Measurements from ENCODE around the gene MAST4. TPM values are rescaled to one million over a fixed set of nuclear protein-coding genes. Genes with fewer than 3 reads are reported as not detected.

The MAST4 gene
- polyA plus RNA-seq, 1 donor (not counting 4 experiments of a cell fraction or from before 2014, with no cell fraction given) = 19.8 TPM

GRCh38 chr5:66727630-66728029, 131.4 kb downstream of the MAST4 start:
- H3K9me1 ChIP-seq (ENCODE audit: control insufficient read depth, extremely low read depth, insufficient read depth, low read length) = no peaks in the 10 kb centered on the region
- H4K20me1 ChIP-seq (ENCODE audit: control insufficient read depth, extremely low read depth, insufficient read depth, low read length) = no peaks in the 10 kb centered on the region
- H3K4me3 ChIP-seq (ENCODE audit: control insufficient read depth in 2 of 3, extremely low read depth in 1 of 3, insufficient read depth in 2 of 3, low read depth in 1 of 3, low read length in 3 of 3) = no peak overlapping the region
- TF ChIP-seq EZH2 (IDR thresholded peaks at IDR 0.05; ENCODE audit: low read length) (no peak), CTCF (optimal IDR thresholded peaks at IDR 0.05 in 1 of 3, IDR thresholded peaks at IDR 0.05 in 1 of 3, conservative IDR thresholded peaks at IDR 0.05 in 1 of 3; ENCODE audit: extremely low read depth in 1 of 3, insufficient read depth in 2 of 3, low read length in 3 of 3) (no peak)
- H3K9me3 ChIP-seq (ENCODE audit: control insufficient read depth, low read depth, low read length) = no peaks in the 10 kb centered on the region
- no peaks in the 10 kb centered on the region for H3K4me1 ChIP-seq (ENCODE audit: control insufficient read depth, extremely low read depth, insufficient read depth, low read length)
- H3K4me2 ChIP-seq (ENCODE audit: control insufficient read depth, extremely low read depth, insufficient read depth, low read depth, low read length) = no peak overlapping the region
- H2AFZ ChIP-seq (ENCODE audit: control insufficient read depth, low read length) = no peak overlapping the region
- H3K27me3 ChIP-seq (ENCODE audit: control insufficient read depth, extremely low read depth, insufficient read depth, low read length) = no peaks in the 10 kb centered on the region
- no peaks in the 10 kb centered on the region for H3K79me2 ChIP-seq (ENCODE audit: control insufficient read depth, insufficient read depth, low read length)
- H3K9ac ChIP-seq (ENCODE audit: control insufficient read depth, extremely low read depth, insufficient read depth, low read length) = no peak overlapping the region
- H3K36me3 ChIP-seq (ENCODE audit: control insufficient read depth in 2 of 2, extremely low read depth in 1 of 2, insufficient read depth in 2 of 2, low read length in 2 of 2) = no peaks in the 10 kb centered on the region
- dilution Hi-C loops (cut with MboI; ENCODE audit: extremely low pct_ligation_motif_present, low sequenced_read_pairs) = no loop called here
- no peak overlapping the region for H3K27ac ChIP-seq (ENCODE audit: control insufficient read depth, insufficient read depth, low read length)
- FAIRE-seq (no peak), DNase-seq (ENCODE audit: low read depth, low spot score) (no peak)

- dilution Hi-C loops (cut with MboI; ENCODE audit: extremely low pct_ligation_motif_present, low sequenced_read_pairs) = no loop called here
- Histone ChIP-seq H3K27ac (ENCODE audit: control insufficient read depth, insufficient read depth, low read length) (no peak overlapping the region), H2AFZ (ENCODE audit: control insufficient read depth, low read length) (no peak overlapping the region), H3K9me1 (ENCODE audit: control insufficient read depth, extremely low read depth, insufficient read depth, low read length) (no peaks in the 10 kb centered on the region), H3K27me3 (ENCODE audit: control insufficient read depth, extremely low read depth, insufficient read depth, low read length) (no peaks in the 10 kb centered on the region), H3K36me3 (ENCODE audit: control insufficient read depth in 2 of 2, extremely low read depth in 1 of 2, insufficient read depth in 2 of 2, low read length in 2 of 2) (no peaks in the 10 kb centered on the region), H3K9ac (ENCODE audit: control insufficient read depth, extremely low read depth, insufficient read depth, low read length) (no peak overlapping the region), H3K79me2 (ENCODE audit: control insufficient read depth, insufficient read depth, low read length) (no peaks in the 10 kb centered on the region), H3K4me2 (ENCODE audit: control insufficient read depth, extremely low read depth, insufficient read depth, low read depth, low read length) (no peak overlapping the region), H4K20me1 (ENCODE audit: control insufficient read depth, extremely low read depth, insufficient read depth, low read length) (no peaks in the 10 kb centered on the region), H3K4me3 (ENCODE audit: control insufficient read depth in 2 of 3, extremely low read depth in 1 of 3, insufficient read depth in 2 of 3, low read depth in 1 of 3, low read length in 3 of 3) (no peak overlapping the region), H3K9me3 (ENCODE audit: control insufficient read depth, low read depth, low read length) (no peaks in the 10 kb centered on the region), H3K4me1 (ENCODE audit: control insufficient read depth, extremely low read depth, insufficient read depth, low read length) (no peaks in the 10 kb centered on the region)
- FAIRE-seq = no peak
- TF ChIP-seq EZH2 (IDR thresholded peaks at IDR 0.05; ENCODE audit: low read length) (no peak), CTCF (optimal IDR thresholded peaks at IDR 0.05 in 1 of 3, IDR thresholded peaks at IDR 0.05 in 1 of 3, conservative IDR thresholded peaks at IDR 0.05 in 1 of 3; ENCODE audit: extremely low read depth in 1 of 3, insufficient read depth in 2 of 3, low read length in 3 of 3) (no peak)
- DNase-seq (ENCODE audit: low read depth, low spot score) = no peak
These were observed 131.9 kb downstream of the MAST4 start for GRCh38 chr5:66728049-66728448.

Measured in keratinocyte (primary cell).